ENCODE measurements around the gene CDH4.

DNA sequence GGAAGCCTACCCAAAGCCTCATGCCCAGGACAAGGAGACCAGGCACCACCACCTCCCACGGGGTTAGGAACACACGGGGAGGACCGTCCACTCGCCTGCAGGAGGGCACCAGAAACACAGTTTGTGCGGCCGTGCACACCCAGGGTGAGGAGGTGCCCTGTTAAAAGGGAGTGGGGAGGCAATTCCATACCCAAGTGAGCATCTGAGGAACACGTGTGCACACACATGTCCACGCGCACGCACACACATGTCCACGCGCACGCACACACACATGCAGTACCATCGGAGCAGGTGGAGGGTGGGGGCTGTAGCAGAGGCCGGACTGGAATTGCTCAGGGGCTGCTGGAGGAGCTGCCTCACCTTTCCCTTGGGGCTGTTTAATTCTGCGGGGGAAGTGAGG, 554.3 kb downstream of the CDH4 start:
- TF ChIP-seq, protein P1, sequence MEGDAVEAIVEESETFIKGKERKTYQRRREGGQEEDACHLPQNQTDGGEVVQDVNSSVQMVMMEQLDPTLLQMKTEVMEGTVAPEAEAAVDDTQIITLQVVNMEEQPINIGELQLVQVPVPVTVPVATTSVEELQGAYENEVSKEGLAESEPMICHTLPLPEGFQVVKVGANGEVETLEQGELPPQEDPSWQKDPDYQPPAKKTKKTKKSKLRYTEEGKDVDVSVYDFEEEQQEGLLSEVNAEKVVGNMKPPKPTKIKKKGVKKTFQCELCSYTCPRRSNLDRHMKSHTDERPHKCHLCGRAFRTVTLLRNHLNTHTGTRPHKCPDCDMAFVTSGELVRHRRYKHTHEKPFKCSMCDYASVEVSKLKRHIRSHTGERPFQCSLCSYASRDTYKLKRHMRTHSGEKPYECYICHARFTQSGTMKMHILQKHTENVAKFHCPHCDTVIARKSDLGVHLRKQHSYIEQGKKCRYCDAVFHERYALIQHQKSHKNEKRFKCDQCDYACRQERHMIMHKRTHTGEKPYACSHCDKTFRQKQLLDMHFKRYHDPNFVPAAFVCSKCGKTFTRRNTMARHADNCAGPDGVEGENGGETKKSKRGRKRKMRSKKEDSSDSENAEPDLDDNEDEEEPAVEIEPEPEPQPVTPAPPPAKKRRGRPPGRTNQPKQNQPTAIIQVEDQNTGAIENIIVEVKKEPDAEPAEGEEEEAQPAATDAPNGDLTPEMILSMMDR (IDR thresholded peaks at IDR 0.05) = no peak
- TF ChIP-seq POLR2A (IDR thresholded peaks at IDR 0.05) (no peak), EP300 (IDR thresholded peaks at IDR 0.05; ENCODE audit: low read depth) (no peak), POLR2AphosphoS5 (IDR thresholded peaks at IDR 0.05) (no peak)
